Measurements from ENCODE around the gene VWA2. TPM values are rescaled to one million over a fixed set of nuclear protein-coding genes. Genes with fewer than 3 reads are reported as not detected.

Gene VWA2
- total RNA-seq, 1 donor from 2014 or later = not detected

DNA sequence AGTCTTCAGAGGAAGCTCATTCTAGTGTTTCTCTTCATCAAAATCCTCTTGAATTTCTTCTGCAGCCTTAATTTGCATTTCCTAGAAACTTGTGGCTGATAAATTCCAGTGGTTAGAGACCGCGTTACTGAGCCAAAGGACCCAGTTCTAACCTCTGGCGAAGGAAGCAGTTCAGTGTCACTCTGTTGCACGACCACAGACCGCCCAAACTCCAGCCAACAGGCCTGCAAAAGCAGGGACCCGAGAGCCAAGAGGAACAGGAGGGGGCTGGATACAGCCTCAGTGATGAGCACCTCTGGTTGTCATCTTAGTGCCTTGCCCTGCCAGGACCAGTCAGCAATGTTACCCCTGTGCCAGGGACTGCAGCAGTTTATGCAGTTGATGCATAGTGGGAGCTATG, 95.2 kb downstream of the VWA2 start:
- DNase-seq (ENCODE audit: low spot score in 2 of 2) = no peak

DNA sequence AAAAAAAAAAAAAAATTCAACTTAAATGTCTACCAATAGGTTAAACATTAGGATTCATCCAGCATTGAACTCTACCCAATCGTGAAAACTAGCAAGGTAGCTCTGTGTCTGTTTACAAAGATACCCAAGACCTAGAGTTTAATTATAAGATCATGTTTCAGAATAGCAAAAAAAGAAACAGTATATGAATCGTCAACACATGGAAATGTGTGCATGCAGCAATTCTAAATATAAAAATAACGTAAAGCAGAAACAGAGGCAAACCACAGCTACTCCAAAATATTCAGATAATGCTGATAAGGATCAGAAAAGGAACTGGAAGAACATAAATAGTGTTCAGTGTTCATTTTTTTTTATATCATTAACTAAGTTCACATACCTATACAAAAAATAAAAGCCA, 96.6 kb downstream of the VWA2 start:
- DNase-seq (ENCODE audit: low spot score in 2 of 2) = no peak
- Histone ChIP-seq H3K27me3 (no peaks in the 10 kb centered on the region), H3K36me3 (peaks cover 0 to 6% of the 10 kb centered on the region in 2 donors), H3K4me3 (no peak overlapping the region), H3K27ac (no peak overlapping the region), H3K9me3 (no peaks in the 10 kb centered on the region), H3K4me1 (peaks cover 8 to 28% of the 10 kb centered on the region in 2 donors)
- TF ChIP-seq, protein P1, sequence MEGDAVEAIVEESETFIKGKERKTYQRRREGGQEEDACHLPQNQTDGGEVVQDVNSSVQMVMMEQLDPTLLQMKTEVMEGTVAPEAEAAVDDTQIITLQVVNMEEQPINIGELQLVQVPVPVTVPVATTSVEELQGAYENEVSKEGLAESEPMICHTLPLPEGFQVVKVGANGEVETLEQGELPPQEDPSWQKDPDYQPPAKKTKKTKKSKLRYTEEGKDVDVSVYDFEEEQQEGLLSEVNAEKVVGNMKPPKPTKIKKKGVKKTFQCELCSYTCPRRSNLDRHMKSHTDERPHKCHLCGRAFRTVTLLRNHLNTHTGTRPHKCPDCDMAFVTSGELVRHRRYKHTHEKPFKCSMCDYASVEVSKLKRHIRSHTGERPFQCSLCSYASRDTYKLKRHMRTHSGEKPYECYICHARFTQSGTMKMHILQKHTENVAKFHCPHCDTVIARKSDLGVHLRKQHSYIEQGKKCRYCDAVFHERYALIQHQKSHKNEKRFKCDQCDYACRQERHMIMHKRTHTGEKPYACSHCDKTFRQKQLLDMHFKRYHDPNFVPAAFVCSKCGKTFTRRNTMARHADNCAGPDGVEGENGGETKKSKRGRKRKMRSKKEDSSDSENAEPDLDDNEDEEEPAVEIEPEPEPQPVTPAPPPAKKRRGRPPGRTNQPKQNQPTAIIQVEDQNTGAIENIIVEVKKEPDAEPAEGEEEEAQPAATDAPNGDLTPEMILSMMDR (IDR thresholded peaks at IDR 0.05) = no peak
- intact Hi-C loops (cut with DNase I) = no loop called here

More for the DNA sequence above, 95.2 kb downstream of the VWA2 start:
- Histone ChIP-seq H3K27ac (peak overlapping the region; percentile 73 to 86), H3K4me3 (no peak overlapping the region), H3K9me3 (no peaks in the 10 kb centered on the region), H3K27me3 (no peaks in the 10 kb centered on the region), H3K36me3 (no peaks in the 10 kb centered on the region), H3K4me1 (peaks cover 8 to 30% of the 10 kb centered on the region in 2 donors)
- intact Hi-C loops (cut with DNase I) = no loop called here
- TF ChIP-seq, protein P1 (IDR thresholded peaks at IDR 0.05) = no peak

DNA sequence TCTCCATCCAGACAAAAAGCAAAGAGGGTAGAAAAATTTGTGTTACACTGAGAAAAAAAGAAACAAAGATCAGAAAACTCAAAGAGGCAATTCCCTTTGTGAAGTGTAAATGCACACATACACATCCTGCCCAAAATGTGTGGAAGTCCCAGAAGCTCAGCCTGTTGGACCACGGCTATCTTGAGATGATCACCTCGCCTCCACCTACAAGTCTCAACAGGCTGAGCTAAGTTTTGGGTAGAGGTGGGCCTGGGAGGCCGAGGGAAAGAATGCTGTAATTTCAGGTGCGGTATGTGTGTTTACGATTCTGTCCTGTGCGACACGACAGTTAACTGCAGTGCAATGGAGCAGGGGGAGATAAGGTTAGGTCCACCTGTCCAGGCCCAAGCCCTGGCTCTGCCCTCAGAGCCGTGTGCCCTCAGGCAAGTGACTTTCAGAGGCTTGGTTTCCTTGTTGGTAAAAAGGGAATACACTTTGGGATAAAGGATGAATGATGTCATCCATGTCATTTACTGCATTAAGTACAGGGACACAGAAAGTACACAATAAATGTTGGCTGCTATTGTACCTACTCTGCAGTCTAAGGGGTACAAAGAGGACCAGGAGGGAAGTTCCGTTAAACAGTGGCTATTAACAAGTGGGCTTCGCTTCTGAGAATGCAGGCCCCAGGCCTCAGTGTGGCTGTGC, 97.9 kb downstream of the VWA2 start:
- intact Hi-C loops (cut with DNase I) = no loop called here
- no peak for DNase-seq (ENCODE audit: low spot score in 2 of 2)
- H3K27me3 ChIP-seq = no peaks in the 10 kb centered on the region
- peaks cover 0 to 6% of the 10 kb centered on the region in 2 donors for H3K36me3 ChIP-seq
- H3K4me1 ChIP-seq = peaks cover 8 to 23% of the 10 kb centered on the region in 2 donors
- no peak overlapping the region for H3K4me3 ChIP-seq
- TF ChIP-seq, protein P1 (IDR thresholded peaks at IDR 0.05) = no peak
- no peak overlapping the region for H3K27ac ChIP-seq
- H3K9me3 ChIP-seq = no peaks in the 10 kb centered on the region

DNA sequence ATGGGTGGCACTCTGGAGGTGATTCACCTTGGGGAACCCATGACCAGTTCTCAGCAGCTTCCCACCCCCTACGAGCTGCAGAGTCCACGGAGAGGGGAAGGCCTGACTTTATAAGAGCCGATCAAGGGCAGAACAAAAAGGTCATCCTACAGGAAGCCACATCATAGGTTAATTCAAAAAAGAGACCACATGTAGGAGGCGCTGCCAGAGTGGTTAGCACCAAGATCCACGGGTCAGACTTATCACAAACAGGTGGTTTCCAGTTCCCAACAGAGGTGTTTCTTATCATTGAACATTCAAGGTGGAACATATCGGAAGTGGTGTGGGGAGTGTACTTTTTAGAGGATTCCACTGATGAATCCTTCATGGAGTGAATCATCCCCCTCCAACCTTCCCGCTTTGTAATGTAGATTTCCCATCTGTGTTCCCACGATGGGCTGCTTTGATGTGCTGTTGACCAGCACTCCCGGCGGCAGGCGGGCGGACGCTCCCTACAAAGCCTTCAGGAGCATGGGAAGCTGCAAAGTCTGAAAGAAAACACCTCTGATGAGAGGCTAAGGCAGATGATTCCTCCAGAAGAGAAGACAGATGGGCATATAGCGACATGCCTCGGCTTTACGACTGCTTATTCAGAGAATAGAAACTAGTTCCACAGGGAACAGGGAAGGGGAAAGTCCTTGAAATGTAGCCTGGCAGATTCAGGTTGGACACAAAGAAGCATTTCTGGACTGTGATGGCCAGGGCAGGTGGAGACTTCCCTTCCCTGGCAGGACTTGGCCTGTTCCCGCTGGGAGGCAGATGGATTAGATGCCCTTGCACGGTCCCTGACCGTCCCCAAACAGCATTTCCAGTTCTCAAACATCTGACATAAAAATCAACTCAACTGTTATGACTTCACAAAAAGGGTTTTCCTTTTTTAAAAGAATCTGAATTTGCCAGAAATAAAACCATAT, 98.7 kb downstream of the VWA2 start:
- intact Hi-C loops (cut with DNase I) = no loop called here
- Histone ChIP-seq H3K27me3 (no peaks in the 10 kb centered on the region), H3K9me3 (no peaks in the 10 kb centered on the region), H3K4me3 (no peak overlapping the region), H3K27ac (no peak overlapping the region), H3K36me3 (peaks cover 0 to 6% of the 10 kb centered on the region in 2 donors), H3K4me1 (peaks cover 4 to 15% of the 10 kb centered on the region in 2 donors)
- no peak for DNase-seq (ENCODE audit: low spot score in 2 of 2)
- TF ChIP-seq, protein P1 (IDR thresholded peaks at IDR 0.05) = no peak

DNA sequence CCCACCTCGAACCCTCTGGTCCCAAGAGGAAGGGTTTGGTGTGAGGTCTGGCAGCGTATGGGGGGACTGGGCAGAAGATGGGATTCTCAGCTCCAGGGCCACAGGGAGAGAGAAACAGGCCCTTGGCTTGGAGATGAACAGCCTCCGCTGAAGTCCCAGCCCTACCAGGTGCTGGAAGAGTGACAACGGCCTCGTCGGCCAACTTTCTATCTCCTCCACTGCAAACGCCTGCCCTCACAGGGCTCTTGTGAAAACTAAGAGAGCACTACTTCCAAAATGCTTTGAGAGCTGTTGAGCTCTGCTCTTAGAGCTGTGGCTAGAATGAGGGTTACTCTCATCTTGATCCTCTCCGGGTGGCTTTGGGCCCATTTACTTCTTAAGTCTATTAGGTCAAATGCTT, 101.8 kb downstream of the VWA2 start:
- TF ChIP-seq, protein P1 (IDR thresholded peaks at IDR 0.05) = no peak
- intact Hi-C loops (cut with DNase I) = no loop called here
- DNase-seq (ENCODE audit: low spot score in 2 of 2) = no peak

More for the DNA sequence above, 101.8 kb downstream of the VWA2 start:
- Histone ChIP-seq H3K27me3 (no peaks in the 10 kb centered on the region), H3K4me3 (no peak overlapping the region), H3K36me3 (peaks cover 0 to 6% of the 10 kb centered on the region in 2 donors), H3K9me3 (no peaks in the 10 kb centered on the region), H3K27ac (no peak overlapping the region), H3K4me1 (peaks cover 0 to 9% of the 10 kb centered on the region in 2 donors)

Other genes starting within 250 kb of the VWA2 start
- not detected for gene ADRB1, start 195.4 kb upstream of the VWA2 start, total RNA-seq
- gene CCDC186, start 65.1 kb upstream of the VWA2 start, total RNA-seq = 4.4 TPM
- gene TDRD1, start 59.9 kb upstream of the VWA2 start, total RNA-seq = 0.53 TPM
- gene AFAP1L2, start 165.2 kb downstream of the VWA2 start, total RNA-seq = 30.4 TPM